Measurements from ENCODE around the gene GTPBP2. TPM values are rescaled to one million over a fixed set of nuclear protein-coding genes. Genes with fewer than 3 reads are reported as not detected.

GTPBP2 gene
- total and polyA plus RNA-seq, 10 of the 15 experiments (the other 5 are each of a cell fraction or from before 2014, with no cell fraction given): 5.9 to 63.4 (median 39.8) TPM

DNA sequence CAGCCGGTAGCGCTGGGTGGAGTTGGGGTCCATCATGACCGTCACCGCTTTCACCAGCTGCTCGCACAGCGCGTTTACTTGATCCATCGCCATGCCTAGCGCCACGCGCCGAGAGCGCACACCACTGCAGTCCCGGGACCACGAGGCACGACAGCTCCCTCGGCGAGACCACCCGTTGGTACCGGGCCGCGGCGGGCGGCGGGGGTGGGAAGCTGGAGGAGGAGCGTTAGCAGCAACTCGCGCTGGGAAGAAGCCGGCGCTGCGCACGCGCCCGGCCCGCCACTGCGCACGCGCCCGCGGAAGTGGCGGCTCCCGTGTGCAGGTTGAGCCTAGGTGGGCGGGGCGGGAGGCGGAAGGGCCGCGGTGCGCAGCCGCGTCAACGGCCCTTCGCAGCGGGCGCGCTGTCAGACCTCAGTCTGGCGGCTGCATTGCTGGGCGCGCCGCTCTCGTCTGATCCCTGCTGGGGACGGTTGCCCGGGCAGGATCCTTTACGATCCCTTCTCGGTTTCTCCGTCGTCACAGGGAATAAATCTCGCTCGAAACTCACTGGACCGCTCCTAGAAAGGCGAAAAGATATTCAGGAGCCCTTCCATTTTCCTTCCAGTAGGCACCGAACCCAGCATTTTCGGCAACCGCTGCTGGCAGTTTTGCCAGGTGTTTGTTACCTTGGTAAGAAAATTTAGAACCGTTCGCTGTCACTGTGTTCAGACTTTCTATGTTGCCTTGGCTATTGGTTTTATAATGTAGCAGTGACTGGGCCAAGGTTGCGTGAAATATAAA, 53.1 kb downstream of the GTPBP2 start, which contains the start of the genes POLH and XPO5 (continued):
- TF ChIP-seq WRNIP1 (IDR thresholded peaks at IDR 0.05; ENCODE audit: borderline replicate concordance, low read depth, low read length) (no peak), ZNF24 (IDR thresholded peaks at IDR 0.05) (0 out of 2 replicates have a peak, but pooled peaks have one; percentile 29), GATAD2B (conservative IDR thresholded peaks at IDR 0.05; ENCODE audit: low read depth) (peak; percentile 58), MYB (IDR thresholded peaks at IDR 0.05; ENCODE audit: borderline replicate concordance, low read depth, low read length) (peak; percentile 92), SIN3A (IDR thresholded peaks at IDR 0.05; ENCODE audit: low read depth, low read length) (0 out of 2 replicates have a peak, but pooled peaks have one; percentile 84), CREB1 (IDR thresholded peaks at IDR 0.05; ENCODE audit: low read depth) (peak; percentile 35; the same call in 1 of the 2 replicates), ASH2L (IDR thresholded peaks at IDR 0.05; ENCODE audit: borderline replicate concordance, low read depth) (no peak), FOXM1 (IDR thresholded peaks at IDR 0.05; ENCODE audit: low read depth, low read length) (no peak), ZBED1 (IDR thresholded peaks at IDR 0.05; ENCODE audit: borderline replicate concordance) (no peak), NFYB (IDR thresholded peaks at IDR 0.05; ENCODE audit: insufficient read depth, low read depth, low read length) (no peak), CBFB (IDR thresholded peaks at IDR 0.05; ENCODE audit: low read depth) (peak; percentile 75; the same call in 1 of the 2 replicates), SUPT20H (IDR thresholded peaks at IDR 0.05; ENCODE audit: borderline replicate concordance, control insufficient read depth, low read depth, low read length) (no peak)
- TF ChIP-seq, protein P1, sequence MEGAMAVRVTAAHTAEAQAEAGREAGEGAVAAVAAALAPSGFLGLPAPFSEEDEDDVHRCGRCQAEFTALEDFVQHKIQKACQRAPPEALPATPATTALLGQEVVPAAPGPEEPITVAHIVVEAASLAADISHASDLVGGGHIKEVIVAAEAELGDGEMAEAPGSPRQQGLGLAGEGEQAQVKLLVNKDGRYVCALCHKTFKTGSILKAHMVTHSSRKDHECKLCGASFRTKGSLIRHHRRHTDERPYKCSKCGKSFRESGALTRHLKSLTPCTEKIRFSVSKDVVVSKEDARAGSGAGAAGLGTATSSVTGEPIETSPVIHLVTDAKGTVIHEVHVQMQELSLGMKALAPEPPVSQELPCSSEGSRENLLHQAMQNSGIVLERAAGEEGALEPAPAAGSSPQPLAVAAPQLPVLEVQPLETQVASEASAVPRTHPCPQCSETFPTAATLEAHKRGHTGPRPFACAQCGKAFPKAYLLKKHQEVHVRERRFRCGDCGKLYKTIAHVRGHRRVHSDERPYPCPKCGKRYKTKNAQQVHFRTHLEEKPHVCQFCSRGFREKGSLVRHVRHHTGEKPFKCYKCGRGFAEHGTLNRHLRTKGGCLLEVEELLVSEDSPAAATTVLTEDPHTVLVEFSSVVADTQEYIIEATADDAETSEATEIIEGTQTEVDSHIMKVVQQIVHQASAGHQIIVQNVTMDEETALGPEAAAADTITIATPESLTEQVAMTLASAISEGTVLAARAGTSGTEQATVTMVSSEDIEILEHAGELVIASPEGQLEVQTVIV (IDR thresholded peaks at IDR 0.05; ENCODE audit: borderline replicate concordance, partially characterized antibody): peak; percentile 40
- TF ChIP-seq, protein P2, sequence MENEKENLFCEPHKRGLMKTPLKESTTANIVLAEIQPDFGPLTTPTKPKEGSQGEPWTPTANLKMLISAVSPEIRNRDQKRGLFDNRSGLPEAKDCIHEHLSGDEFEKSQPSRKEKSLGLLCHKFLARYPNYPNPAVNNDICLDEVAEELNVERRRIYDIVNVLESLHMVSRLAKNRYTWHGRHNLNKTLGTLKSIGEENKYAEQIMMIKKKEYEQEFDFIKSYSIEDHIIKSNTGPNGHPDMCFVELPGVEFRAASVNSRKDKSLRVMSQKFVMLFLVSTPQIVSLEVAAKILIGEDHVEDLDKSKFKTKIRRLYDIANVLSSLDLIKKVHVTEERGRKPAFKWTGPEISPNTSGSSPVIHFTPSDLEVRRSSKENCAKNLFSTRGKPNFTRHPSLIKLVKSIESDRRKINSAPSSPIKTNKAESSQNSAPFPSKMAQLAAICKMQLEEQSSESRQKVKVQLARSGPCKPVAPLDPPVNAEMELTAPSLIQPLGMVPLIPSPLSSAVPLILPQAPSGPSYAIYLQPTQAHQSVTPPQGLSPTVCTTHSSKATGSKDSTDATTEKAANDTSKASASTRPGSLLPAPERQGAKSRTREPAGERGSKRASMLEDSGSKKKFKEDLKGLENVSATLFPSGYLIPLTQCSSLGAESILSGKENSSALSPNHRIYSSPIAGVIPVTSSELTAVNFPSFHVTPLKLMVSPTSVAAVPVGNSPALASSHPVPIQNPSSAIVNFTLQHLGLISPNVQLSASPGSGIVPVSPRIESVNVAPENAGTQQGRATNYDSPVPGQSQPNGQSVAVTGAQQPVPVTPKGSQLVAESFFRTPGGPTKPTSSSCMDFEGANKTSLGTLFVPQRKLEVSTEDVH (IDR thresholded peaks at IDR 0.05; ENCODE audit: low read depth, partially characterized antibody): no peak
- TF ChIP-seq, protein P3, sequence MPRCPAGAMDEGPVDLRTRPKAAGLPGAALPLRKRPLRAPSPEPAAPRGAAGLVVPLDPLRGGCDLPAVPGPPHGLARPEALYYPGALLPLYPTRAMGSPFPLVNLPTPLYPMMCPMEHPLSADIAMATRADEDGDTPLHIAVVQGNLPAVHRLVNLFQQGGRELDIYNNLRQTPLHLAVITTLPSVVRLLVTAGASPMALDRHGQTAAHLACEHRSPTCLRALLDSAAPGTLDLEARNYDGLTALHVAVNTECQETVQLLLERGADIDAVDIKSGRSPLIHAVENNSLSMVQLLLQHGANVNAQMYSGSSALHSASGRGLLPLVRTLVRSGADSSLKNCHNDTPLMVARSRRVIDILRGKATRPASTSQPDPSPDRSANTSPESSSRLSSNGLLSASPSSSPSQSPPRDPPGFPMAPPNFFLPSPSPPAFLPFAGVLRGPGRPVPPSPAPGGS (IDR thresholded peaks at IDR 0.05; ENCODE audit: borderline replicate concordance, insufficient read depth, low read depth, low read length, poor library complexity, severe bottlenecking): no peak
- TF ChIP-seq, protein P4, sequence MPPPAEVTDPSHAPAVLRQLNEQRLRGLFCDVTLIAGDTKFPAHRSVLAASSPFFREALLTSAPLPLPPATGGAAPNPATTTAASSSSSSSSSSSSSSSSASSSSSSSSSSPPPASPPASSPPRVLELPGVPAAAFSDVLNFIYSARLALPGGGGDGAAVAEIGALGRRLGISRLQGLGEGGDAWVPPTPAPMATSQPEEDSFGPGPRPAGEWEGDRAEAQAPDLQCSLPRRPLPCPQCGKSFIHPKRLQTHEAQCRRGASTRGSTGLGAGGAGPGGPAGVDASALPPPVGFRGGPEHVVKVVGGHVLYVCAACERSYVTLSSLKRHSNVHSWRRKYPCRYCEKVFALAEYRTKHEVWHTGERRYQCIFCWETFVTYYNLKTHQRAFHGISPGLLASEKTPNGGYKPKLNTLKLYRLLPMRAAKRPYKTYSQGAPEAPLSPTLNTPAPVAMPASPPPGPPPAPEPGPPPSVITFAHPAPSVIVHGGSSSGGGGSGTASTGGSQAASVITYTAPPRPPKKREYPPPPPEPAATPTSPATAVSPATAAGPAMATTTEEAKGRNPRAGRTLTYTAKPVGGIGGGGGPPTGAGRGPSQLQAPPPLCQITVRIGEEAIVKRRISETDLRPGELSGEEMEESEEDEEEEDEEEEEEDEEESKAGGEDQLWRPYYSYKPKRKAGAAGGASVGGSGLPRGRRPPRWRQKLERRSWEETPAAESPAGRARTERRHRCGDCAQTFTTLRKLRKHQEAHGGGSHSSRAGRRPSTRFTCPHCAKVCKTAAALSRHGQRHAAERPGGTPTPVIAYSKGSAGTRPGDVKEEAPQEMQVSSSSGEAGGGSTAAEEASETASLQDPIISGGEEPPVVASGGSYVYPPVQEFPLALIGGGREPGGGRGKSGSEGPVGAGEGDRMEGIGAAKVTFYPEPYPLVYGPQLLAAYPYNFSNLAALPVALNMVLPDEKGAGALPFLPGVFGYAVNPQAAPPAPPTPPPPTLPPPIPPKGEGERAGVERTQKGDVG (CRISPR knock-in tag; IDR thresholded peaks at IDR 0.05): no peak
- TF ChIP-seq, protein P5, sequence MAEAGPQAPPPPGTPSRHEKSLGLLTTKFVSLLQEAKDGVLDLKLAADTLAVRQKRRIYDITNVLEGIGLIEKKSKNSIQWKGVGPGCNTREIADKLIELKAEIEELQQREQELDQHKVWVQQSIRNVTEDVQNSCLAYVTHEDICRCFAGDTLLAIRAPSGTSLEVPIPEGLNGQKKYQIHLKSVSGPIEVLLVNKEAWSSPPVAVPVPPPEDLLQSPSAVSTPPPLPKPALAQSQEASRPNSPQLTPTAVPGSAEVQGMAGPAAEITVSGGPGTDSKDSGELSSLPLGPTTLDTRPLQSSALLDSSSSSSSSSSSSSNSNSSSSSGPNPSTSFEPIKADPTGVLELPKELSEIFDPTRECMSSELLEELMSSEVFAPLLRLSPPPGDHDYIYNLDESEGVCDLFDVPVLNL (IDR thresholded peaks at IDR 0.05; ENCODE audit: low read depth, low read length): 0 out of 2 replicates have a peak, but pooled peaks have one; percentile 22

Measured in GM12878 (cell line).